H1 (cell line): Measurements from ENCODE around the gene CGN. TPM values are rescaled to one million over a fixed set of nuclear protein-coding genes. Genes with fewer than 3 reads are reported as not detected.

Source experiments
- CTCF ChIA-PET: fragments of 300-600 bp; sonication (Branson Sonifier 250); formaldehyde crosslinking; loops from one replicate; lab custom pipeline; 2021; ENCODE audit not compliant: partially characterized antibody; lab: Charles Lee
- POLR2A ChIA-PET: fragments of 300-600 bp; sonication (Branson Sonifier 250); formaldehyde crosslinking; loops from one replicate; lab custom pipeline; 2021; ENCODE audit warnings: inconsistent platforms; ENCODE audit not compliant: partially characterized antibody; lab: Charles Lee
- DNase-seq, 2 experiments: peaks; one replicate each; pipeline versions ENCODE4 v3.0.0 to v3.0.0-alpha.2; 2010 to 2022; ENCODE audit warnings: low spot score in 2 of 2, low read depth in 1 of 2, mixed read lengths in 1 of 2
- FAIRE-seq: peaks from 2 replicates; lab custom pipeline; 2011; peaks lifted over from hg19 to GRCh38; lab: Jason Lieb, UNC
- H2AFZ ChIP-seq: 2 replicates; pipeline ENCODE4 v1.8.1; 2012; ENCODE audit warnings: low read length, inconsistent platforms
- H2AK5ac ChIP-seq: 2 replicates; pipeline ENCODE4 v1.6.1; 2013; ENCODE audit warnings: low read depth, low read length
- H2BK120ac ChIP-seq: replicated peaks from 2 replicates; pipeline ENCODE3; 2013; ENCODE audit warnings: low read depth, low read length, inconsistent platforms
- H2BK12ac ChIP-seq: 2 replicates; pipeline ENCODE4 v1.6.1; 2013; ENCODE audit warnings: low read depth, low read length
- H2BK15ac ChIP-seq: 2 replicates; pipeline ENCODE4 v1.6.1; 2013; ENCODE audit warnings: low read length
- H2BK20ac ChIP-seq: 2 replicates; pipeline ENCODE4 v1.6.1; 2013; ENCODE audit warnings: low read length
- H2BK5ac ChIP-seq: 2 replicates; pipeline ENCODE4 v1.6.1; 2013; ENCODE audit warnings: low read depth, low read length
- H3K14ac ChIP-seq: 2 replicates; pipeline ENCODE4 v1.6.1; 2013; ENCODE audit warnings: inconsistent platforms; ENCODE audit not compliant: insufficient read length
- H3K18ac ChIP-seq: 2 replicates; pipeline ENCODE4 v1.6.1; 2013; ENCODE audit warnings: low read length; ENCODE audit errors: extremely low read depth
- H3K23ac ChIP-seq: 2 replicates; pipeline ENCODE4 v1.6.1; 2013; ENCODE audit warnings: inconsistent platforms; ENCODE audit not compliant: insufficient read length
- H3K23me2 ChIP-seq: 2 replicates; pipeline ENCODE4 v1.6.1; 2013; ENCODE audit warnings: low read depth, low read length
- H3K27ac ChIP-seq: 2 replicates; pipeline ENCODE4 v1.6.1; 2011; ENCODE audit warnings: low read depth, low read length, inconsistent platforms
- H3K27me3 ChIP-seq, 4 experiments: replicated peaks in 1 of 4; 1 replicate in 1 of 4; 2 replicates in 3 of 4; pipeline versions ENCODE4 v1.6.1 to v1.8.1; 2011 to 2013; ENCODE audit warnings: low read length in 3 of 4, mild to moderate bottlenecking in 3 of 4, inconsistent platforms in 2 of 4, mixed read lengths in 2 of 4, moderate library complexity in 1 of 4; ENCODE audit not compliant: control insufficient read depth in 3 of 4, insufficient read depth in 3 of 4; ENCODE audit errors: extremely low read depth in 1 of 4
- H3K36me3 ChIP-seq, 4 experiments: 2 replicates each; pipeline versions ENCODE4 v1.6.1 to v1.8.1; 2011 to 2013; ENCODE audit warnings: mild to moderate bottlenecking in 4 of 4, low read length in 3 of 4, moderate library complexity in 2 of 4, control low read depth in 1 of 4, inconsistent platforms in 1 of 4; ENCODE audit not compliant: insufficient read depth in 4 of 4, control insufficient read depth in 2 of 4
- H3K4ac ChIP-seq: replicated peaks from 2 replicates; pipeline ENCODE3; 2013; ENCODE audit warnings: low read length, low read depth, mixed read lengths, inconsistent platforms; ENCODE audit not compliant: insufficient read length
- H3K4me1 ChIP-seq, 4 experiments: replicated peaks in 1 of 4; 1 replicate in 1 of 4; 2 replicates in 3 of 4; pipeline versions ENCODE4 v1.6.1 to v1.8.1; 2011 to 2013; ENCODE audit warnings: low read length in 3 of 4, inconsistent platforms in 2 of 4, mixed read lengths in 1 of 4; ENCODE audit not compliant: insufficient read depth in 4 of 4, control insufficient read depth in 3 of 4
- H3K4me2 ChIP-seq, 2 experiments: 2 replicates each; pipeline versions ENCODE4 v1.6.1 to v1.8.1; 2011 to 2013; ENCODE audit warnings: low read depth in 2 of 2, low read length in 2 of 2, control low read depth in 1 of 2, inconsistent platforms in 1 of 2, mild to moderate bottlenecking in 1 of 2; ENCODE audit not compliant: insufficient read depth in 1 of 2
- H3K4me3 ChIP-seq, 4 experiments: fragments of 200-600, 300-600 bp in 1 of 4; sonication (generic), shearing (Covaris generic), sonication (Bioruptor Twin) in 1 of 4; 2 replicates each; pipeline versions ENCODE4 v1.5.1 to v1.8.1; 2011 to 2016; ENCODE audit warnings: low read length in 4 of 4, low read depth in 3 of 4, control low read depth in 2 of 4, inconsistent platforms in 2 of 4, mild to moderate bottlenecking in 2 of 4, mixed read lengths in 1 of 4, moderate library complexity in 1 of 4; ENCODE audit not compliant: insufficient read depth in 2 of 4; ENCODE audit errors: extremely low read depth in 1 of 4
- H3K56ac ChIP-seq: replicated peaks from 2 replicates; pipeline ENCODE3; 2013; ENCODE audit warnings: low read depth, mild to moderate bottlenecking, mixed read lengths, low read length, inconsistent platforms; ENCODE audit not compliant: insufficient read length
- H3K79me1 ChIP-seq: 2 replicates; pipeline ENCODE4 v1.6.1; 2013; ENCODE audit warnings: low read depth, low read length, control low read depth
- H3K79me2 ChIP-seq, 2 experiments: 2 replicates each; pipeline versions ENCODE4 v1.6.1 to v1.8.1; 2012 to 2013; ENCODE audit warnings: low read length in 2 of 2, mild to moderate bottlenecking in 2 of 2, inconsistent platforms in 1 of 2; ENCODE audit not compliant: insufficient read depth in 2 of 2, control insufficient read depth in 1 of 2
- H3K9ac ChIP-seq, 4 experiments: replicated peaks in 1 of 4; 1 replicate in 1 of 4; 2 replicates in 3 of 4; pipeline versions ENCODE4 v1.6.1 to v1.8.1; 2011 to 2013; ENCODE audit warnings: low read depth in 3 of 4, low read length in 3 of 4, control low read depth in 2 of 4, mild to moderate bottlenecking in 2 of 4, moderate library complexity in 2 of 4, inconsistent platforms in 1 of 4; ENCODE audit errors: extremely low read depth in 1 of 4
- H3K9me3 ChIP-seq, 2 experiments: 2 replicates each; pipeline versions ENCODE4 v1.6.1 to v1.8.1; 2012 to 2013; ENCODE audit warnings: mild to moderate bottlenecking in 2 of 2, moderate library complexity in 2 of 2, control low read depth in 1 of 2, inconsistent platforms in 1 of 2, low read depth in 1 of 2, low read length in 1 of 2, mixed read lengths in 1 of 2; ENCODE audit not compliant: insufficient read depth in 2 of 2
- H4K20me1 ChIP-seq, 2 experiments: replicated peaks in 1 of 2; 2 replicates each; pipeline versions ENCODE3 to v1.8.1; 2011 to 2013; ENCODE audit warnings: inconsistent platforms in 2 of 2, low read length in 2 of 2, mild to moderate bottlenecking in 1 of 2; ENCODE audit not compliant: insufficient read depth in 2 of 2, control insufficient read depth in 1 of 2
- H4K5ac ChIP-seq: 2 replicates; pipeline ENCODE4 v1.6.1; 2013; ENCODE audit warnings: low read length, low read depth, mixed read lengths, inconsistent platforms; ENCODE audit not compliant: insufficient read length
- H4K8ac ChIP-seq: 2 replicates; pipeline ENCODE4 v1.8.0; 2013; ENCODE audit warnings: mild to moderate bottlenecking, moderate library complexity, low read length, inconsistent platforms; ENCODE audit not compliant: insufficient read depth; ENCODE audit errors: extremely low read depth
- H4K91ac ChIP-seq: replicated peaks from 2 replicates; pipeline ENCODE3; 2013; ENCODE audit warnings: low read length, mixed read lengths, inconsistent platforms; ENCODE audit not compliant: insufficient read length
- ASH2L ChIP-seq: fragments of 200-600, 300-600 bp; sonication (generic); IDR thresholded peaks from one replicate; pipeline ENCODE4 v1.7.1; 2017; ENCODE audit warnings: low read length
- BCL11A ChIP-seq, 2 experiments: IDR thresholded peaks; one replicate each; pipeline ENCODE4 v1.6.1; 2011; ENCODE audit warnings: low read depth in 2 of 2, low read length in 2 of 2, mild to moderate bottlenecking in 2 of 2
- CBX5 ChIP-seq: fragments of 300-800, 300-1000 bp; sonication (generic); IDR thresholded peaks from 2 replicates; pipeline ENCODE4 v1.7.1; 2016; ENCODE audit warnings: antibody characterized with exemption, low read length, low read depth
- CBX8 ChIP-seq: fragments of 300-800, 300-1000 bp; sonication (generic); IDR thresholded peaks from 2 replicates; pipeline ENCODE4 v1.7.1; 2016; ENCODE audit warnings: low read depth, low read length, borderline replicate concordance
- EP300 ChIP-seq, 2 experiments: IDR thresholded peaks; 1 replicate in 1 of 2; 2 replicates in 1 of 2; pipeline ENCODE4 v1.6.1; 2011 to 2012; ENCODE audit warnings: low read depth in 2 of 2, low read length in 2 of 2, mild to moderate bottlenecking in 2 of 2, borderline replicate concordance in 1 of 2, inconsistent platforms in 1 of 2, moderate library complexity in 1 of 2
- HDAC2 ChIP-seq, 2 experiments: fragments of 300-600 bp in 1 of 2; sonication (generic) in 1 of 2; IDR thresholded peaks; 2 replicates each; pipeline ENCODE4 v1.6.1; 2011 to 2012; ENCODE audit warnings: low read depth in 2 of 2, low read length in 2 of 2, mild to moderate bottlenecking in 2 of 2, moderate library complexity in 2 of 2, borderline replicate concordance in 1 of 2, inconsistent platforms in 1 of 2
- RAD21 ChIP-seq, 2 experiments: IDR thresholded peaks in 1 of 2; conservative IDR thresholded peaks in 1 of 2; 2 replicates each; pipeline ENCODE4 v1.6.1; 2011; ENCODE audit warnings: low read depth in 2 of 2, low read length in 2 of 2, improper control_type of control experiment in 1 of 2, inconsistent platforms in 1 of 2, mild to moderate bottlenecking in 1 of 2, moderate library complexity in 1 of 2
- RFX5 ChIP-seq: IDR thresholded peaks from 2 replicates; pipeline ENCODE4 v1.6.1; 2011; ENCODE audit warnings: low read depth, low read length, improper control_type of control experiment, borderline replicate concordance
- SAP30 ChIP-seq: fragments of 300-600 bp; sonication (generic); IDR thresholded peaks from 2 replicates; pipeline ENCODE4 v1.7.1; 2012; ENCODE audit warnings: low read length, moderate library complexity, mild to moderate bottlenecking, inconsistent platforms; ENCODE audit not compliant: insufficient read depth, insufficient replicate concordance
- SIN3A ChIP-seq, 2 experiments: IDR thresholded peaks in 1 of 2; conservative IDR thresholded peaks in 1 of 2; 2 replicates each; pipeline ENCODE4 v1.6.1; 2011 to 2012; ENCODE audit warnings: low read length in 2 of 2, improper control_type of control experiment in 1 of 2, low read depth in 1 of 2, mild to moderate bottlenecking in 1 of 2
- TBP ChIP-seq: IDR thresholded peaks from 2 replicates; pipeline ENCODE4 v1.6.1; 2011; ENCODE audit warnings: low read depth, low read length, improper control_type of control experiment
- WGBS, 2 experiments: shearing (Covaris generic) in 1 of 2; methylation state at CpG; one replicate each; pipeline versions ENCODE4 v1.1.6 to v1.1.7; 2013 to 2015; ENCODE audit warnings: low lambda C conversion rate in 2 of 2, mixed read lengths in 2 of 2, inconsistent platforms in 1 of 2, low coverage in 1 of 2, missing lambda C conversion rate in 1 of 2; ENCODE audit not compliant: insufficient replicate concordance in 2 of 2, insufficient coverage in 1 of 2, insufficient read length in 1 of 2; ENCODE audit errors: extremely low coverage in 1 of 2, missing lambda C conversion rate in 1 of 2; 5-methylcytosine and 5-hydroxymethylcytosine counted together
- polyA plus RNA-seq, 7 experiments: library from polyadenylated mRNA; depleted of rRNA in 3 of 7; stranded (reverse) in 5 of 7; unstranded in 2 of 7; fragments of >200 nt in 5 of 7; fragments of 200-250 nt in 2 of 7; gene quantifications; 1 replicate in 5 of 7; 2 replicates in 1 of 7; 4 replicates in 1 of 7; pipeline versions ENCODE4 v1.2.1 to v1.2.3, GENCODE V29; 2011 to 2013; ENCODE audit warnings: missing spikeins in 2 of 7, mixed read lengths in 2 of 7
- total RNA-seq: library from RNA; stranded (reverse); fragmentation: NEBNext Ultra II Directional; extraction: Animal tissue kit (Norgen Biotek cat#: 25700); gene quantifications from 2 replicates; pipeline ENCODE4 v1.2.1, GENCODE V29; 2021

CGN gene
- total and polyA plus RNA-seq, 2 of the 8 experiments (the other 6 are each of a cell fraction or from before 2014, with no cell fraction given) = 15.9 to 52.7 TPM

DNA sequence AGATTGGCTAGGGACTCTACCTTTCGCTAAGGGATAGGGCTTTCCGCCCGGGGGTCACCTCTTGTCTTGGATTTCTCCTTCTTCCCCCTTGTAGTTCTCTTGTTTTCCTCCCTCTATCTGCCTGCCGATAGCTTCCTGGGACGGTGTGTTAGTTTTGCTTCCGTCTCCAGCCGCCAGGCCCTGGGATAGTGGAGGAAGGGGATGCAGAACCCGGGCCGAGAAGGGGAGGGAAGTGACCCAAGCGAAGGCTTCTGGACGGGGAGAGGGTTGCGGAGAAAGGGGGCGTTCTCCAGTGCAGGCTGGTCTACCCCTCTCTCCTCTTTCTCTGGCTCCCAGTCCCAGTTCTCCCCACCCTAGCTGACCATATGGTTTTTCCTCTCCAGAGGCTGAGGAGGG is 29.8 kb downstream of the CGN start:
- Histone ChIP-seq H4K5ac (no peak overlapping the region), H2BK15ac (0 out of 2 replicates have a peak overlapping the region, but pooled peaks have one; percentile 14), H3K4me2 (peak overlapping the region; percentile 70 to 84), H2BK12ac (no peak overlapping the region), H2AK5ac (no peak overlapping the region), H3K27me3 (no peaks in the 10 kb centered on the region), H3K56ac (no peak overlapping the region), H3K79me1 (no peaks in the 10 kb centered on the region; the same call in 1 of the 2 replicates), H4K8ac (peak overlapping the region; percentile 77; the same call in 1 of the 2 replicates), H3K27ac (no peak overlapping the region), H4K20me1 (peaks cover 0 to 3% of the 10 kb centered on the region in 2 experiments), H4K91ac (no peak overlapping the region), H3K14ac (no peak overlapping the region), H3K36me3 (peaks cover 8 to 21% (median 17%) of the 10 kb centered on the region in 4 experiments), H2AFZ (no peak overlapping the region), H2BK5ac (no peak overlapping the region), H3K79me2 (peaks cover 0 to 28% of the 10 kb centered on the region in 2 experiments; a peak in 2 of 4 replicates), H3K4me1 (peaks cover 0 to 7% (median 6%) of the 10 kb centered on the region in 4 experiments; a peak in 6 of 7 replicates), H3K9me3 (no peaks in the 10 kb centered on the region), H3K4me3 (peak overlapping the region; percentile 65 to 95 (median 82)), H3K23ac (no peak overlapping the region), H3K23me2 (peaks cover 9% of the 10 kb centered on the region; the same call in 1 of the 2 replicates), H2BK20ac (no peak overlapping the region), H2BK120ac (no peak overlapping the region), H3K4ac (no peak overlapping the region), H3K18ac (no peak overlapping the region), H3K9ac (peak overlapping the region; percentile 59 to 84 (median 78))
- WGBS, 2 experiments = 1% methylated on average over 12 of the region's 13 CpGs; no CpG with 5 or more reads in 1 of the 2 experiments
- ChIA-PET CTCF (interaction anchor here (1.0 to 2.2 kb wide), 7 partner anchors 19 to 194 kb away, joined by 3 to 8 read pairs (median 3); no protein-coding TSS in a partner anchor), POLR2A (interaction anchor here (0.7 to 18.0 kb wide), 44 partner anchors 8 to 494 kb away, joined by 3 to 283 read pairs (median 5); partner anchors contain the start of genes C2CD4D, CELF3, CGN and PSMB4)
- FAIRE-seq = no peak
- DNase-seq = peak in 1 of 2 experiments; percentile 79
- TF ChIP-seq ASH2L (peak; percentile 70), RAD21 (IDR thresholded peaks at IDR 0.05 in 1 of 2, conservative IDR thresholded peaks at IDR 0.05 in 1 of 2; ENCODE audit: low read depth in 2 of 2, low read length in 2 of 2) (peak; percentile 10 to 12; a peak in 1 of 4 replicates), HDAC2 (IDR thresholded peaks at IDR 0.05; ENCODE audit: borderline replicate concordance in 1 of 2, low read depth in 2 of 2, low read length in 2 of 2) (no peak), CBX5 (no peak), TBP (peak; percentile 65; the same call in 1 of the 2 replicates), CBX8 (no peak), SAP30 (no peak), RFX5 (no peak), SIN3A (conservative IDR thresholded peaks at IDR 0.05 in 1 of 2, IDR thresholded peaks at IDR 0.05 in 1 of 2; ENCODE audit: low read depth in 1 of 2, low read length in 2 of 2) (peak; percentile 80 to 86; a peak in 3 of 4 replicates), BCL11A (IDR thresholded peaks at IDR 0.05; ENCODE audit: low read depth in 2 of 2, low read length in 2 of 2) (no peak), EP300 (IDR thresholded peaks at IDR 0.05; ENCODE audit: borderline replicate concordance in 1 of 2, low read depth in 2 of 2, low read length in 2 of 2) (no peak)
